GM19438 (cell line): ENCODE results near the gene APBA1.
"Not testable (repeated sequence)": the region's sequence is repeated elsewhere in the genome, so short reads cannot be mapped to it uniquely, and the experiment has no call there.

Experiments used
- ATAC-seq: cut with Tn5 transposase; IDR thresholded peaks from one replicate; pipeline ENCODE4 v1.9.1; 2021; ENCODE audit warnings: low read depth; ENCODE audit not compliant: unreplicated experiment

APBA1 gene

DNA sequence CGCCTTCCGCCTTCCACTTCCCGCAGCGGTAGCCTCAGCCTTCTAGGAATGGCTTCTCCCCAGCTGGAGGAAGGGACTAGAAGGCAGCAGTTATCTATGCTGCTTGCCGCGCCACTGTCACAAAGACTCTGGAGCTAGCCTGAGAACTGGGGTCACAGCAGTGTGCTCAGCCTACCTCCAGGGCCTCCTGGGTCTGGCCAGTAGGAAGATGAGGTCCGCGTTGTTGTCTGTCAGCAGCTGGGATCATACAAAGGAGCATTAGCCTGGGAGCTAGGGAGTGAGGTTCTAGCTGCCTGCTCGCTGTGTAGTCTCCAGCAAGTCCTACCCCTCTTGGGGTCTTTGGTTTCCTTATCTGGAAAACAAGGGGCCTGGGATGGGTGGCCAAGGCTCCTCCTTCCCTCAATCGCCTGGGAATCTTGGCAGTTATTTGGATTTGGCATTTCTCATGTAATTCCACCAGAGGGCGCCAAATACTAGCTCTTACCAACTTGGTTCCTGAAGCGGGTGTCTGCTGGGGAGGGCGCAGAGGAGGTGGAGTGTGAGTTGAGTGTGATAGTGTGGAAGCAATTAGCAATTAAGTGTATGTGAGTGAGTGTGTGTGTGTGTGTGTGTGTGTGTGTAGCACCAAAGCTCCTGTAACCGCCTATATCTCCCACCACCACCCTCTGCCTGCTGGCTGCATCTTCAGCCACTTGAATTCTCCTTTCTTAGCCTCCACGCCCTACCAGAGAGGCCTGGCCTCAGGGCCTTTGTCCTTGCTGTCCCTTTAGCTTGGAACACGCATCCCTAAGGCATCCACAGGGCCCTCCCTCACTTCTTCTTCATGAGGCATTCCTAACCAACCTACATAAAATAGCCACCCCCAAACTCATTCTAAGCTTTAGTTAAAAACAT, 250.0 kb downstream of the APBA1 start:
- no peak for ATAC-seq

DNA sequence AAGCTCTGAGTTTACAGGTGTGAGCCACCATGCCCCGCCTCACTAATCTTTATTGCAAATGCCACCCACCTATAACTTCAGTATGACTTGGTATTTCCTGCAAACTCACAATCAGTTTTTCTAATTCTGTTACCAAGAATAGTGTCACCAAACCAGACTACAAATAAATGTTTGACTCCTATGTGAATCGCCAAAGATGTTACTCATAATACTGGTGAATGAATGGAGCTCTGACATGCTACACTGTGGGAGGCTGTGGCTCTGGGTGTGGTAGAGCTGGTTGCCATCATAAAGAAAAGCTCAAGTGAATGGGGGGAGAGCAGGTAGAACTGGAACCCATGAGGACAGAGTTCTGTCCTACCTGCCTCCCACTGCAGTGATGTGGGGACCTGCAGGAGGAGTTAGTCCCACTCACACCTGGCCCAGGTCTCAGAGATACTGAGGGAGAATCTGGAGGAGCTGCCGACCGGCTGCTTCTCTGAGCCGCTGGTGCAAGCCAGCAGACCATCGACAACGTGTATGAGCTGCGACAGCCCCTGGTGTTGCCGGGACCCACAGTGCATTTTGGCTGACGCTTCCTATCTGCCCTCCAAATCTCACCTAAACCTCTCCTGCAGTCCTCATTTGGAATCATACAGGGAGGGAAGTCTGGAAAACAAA, 251.4 kb downstream of the APBA1 start:
- no peak for ATAC-seq

GRCh38 chr9:69412741-69413150, 259.4 kb downstream of the APBA1 start:
- no peak for ATAC-seq

GRCh38 chr9:69411931-69412740, 260.0 kb downstream of the APBA1 start:
- no peak for ATAC-seq

DNA sequence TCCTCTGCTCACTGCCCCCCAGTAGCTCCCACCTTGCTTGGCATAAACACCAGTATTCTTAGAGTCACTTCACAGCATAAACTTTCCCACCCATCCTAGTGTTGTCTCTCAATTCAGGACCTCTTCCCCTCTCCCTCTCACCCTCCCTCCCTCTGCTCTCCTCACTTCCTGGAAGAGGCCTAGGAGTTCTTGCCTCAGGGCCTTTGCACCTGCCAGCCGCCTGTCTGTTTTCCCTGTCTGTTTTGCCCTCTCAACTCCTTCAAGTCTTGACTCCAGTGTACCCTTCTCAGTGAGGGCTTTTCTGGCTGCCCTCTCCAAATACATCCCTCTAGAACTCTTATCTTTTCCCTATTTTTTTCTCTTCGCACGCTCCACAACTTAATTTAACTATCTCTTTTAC, 260.9 kb downstream of the APBA1 start:
- ATAC-seq = no peak

DNA sequence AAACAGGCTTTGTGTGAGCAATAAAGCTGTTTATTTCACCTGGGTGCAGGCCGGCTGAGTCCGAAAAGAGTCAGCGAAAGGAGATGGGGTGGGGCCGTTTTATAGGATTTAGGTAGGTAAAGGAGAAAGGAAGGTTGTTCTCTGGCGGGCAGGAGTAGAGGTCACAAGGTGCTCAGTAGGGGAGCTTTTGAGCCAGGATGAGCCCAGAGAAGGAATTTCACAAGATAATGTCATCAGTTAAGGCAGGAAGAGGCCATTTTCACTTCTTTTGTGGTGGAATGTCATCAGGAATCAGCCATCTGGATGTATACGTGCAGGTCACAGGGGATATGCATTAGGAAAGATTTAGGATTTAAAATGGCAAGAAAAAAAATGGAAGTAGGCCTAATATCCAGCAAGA, 262.2 kb downstream of the APBA1 start:
- ATAC-seq = not testable (repeated sequence)

- no peak for ATAC-seq
Observed at GRCh38 chr9:69400470-69400869, 271.7 kb downstream of the APBA1 start.

- no peak for ATAC-seq
Observed at GRCh38 chr9:69397384-69398214, 274.6 kb downstream of the APBA1 start.

GRCh38 chr9:69396759-69397158, 275.4 kb downstream of the APBA1 start:
- no peak for ATAC-seq

GRCh38 chr9:69395718-69396117, 276.5 kb downstream of the APBA1 start:
- no peak for ATAC-seq

DNA sequence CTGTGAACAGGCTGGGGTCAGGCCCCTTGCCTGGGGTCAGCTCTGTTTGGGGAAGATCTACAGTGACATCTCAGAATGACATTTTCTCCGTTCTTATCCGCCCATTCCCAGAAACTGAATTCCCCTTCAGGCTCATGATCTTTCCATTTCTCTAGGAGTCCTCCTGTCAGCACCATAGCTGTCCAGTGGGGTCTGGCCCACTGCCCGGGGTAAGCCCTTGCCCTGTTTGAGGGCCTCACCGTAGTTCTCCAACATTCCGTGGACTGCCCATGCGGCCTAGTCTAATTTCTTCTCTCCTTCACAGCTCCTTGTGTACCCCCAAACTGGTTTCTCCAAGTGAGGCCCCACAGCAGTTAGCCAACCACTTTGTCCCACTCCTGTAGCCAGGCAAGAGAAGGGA, 278.7 kb downstream of the APBA1 start:
- ATAC-seq = no peak

- no peak for ATAC-seq
Observed at GRCh38 chr9:69392826-69393225, 279.3 kb downstream of the APBA1 start.

DNA sequence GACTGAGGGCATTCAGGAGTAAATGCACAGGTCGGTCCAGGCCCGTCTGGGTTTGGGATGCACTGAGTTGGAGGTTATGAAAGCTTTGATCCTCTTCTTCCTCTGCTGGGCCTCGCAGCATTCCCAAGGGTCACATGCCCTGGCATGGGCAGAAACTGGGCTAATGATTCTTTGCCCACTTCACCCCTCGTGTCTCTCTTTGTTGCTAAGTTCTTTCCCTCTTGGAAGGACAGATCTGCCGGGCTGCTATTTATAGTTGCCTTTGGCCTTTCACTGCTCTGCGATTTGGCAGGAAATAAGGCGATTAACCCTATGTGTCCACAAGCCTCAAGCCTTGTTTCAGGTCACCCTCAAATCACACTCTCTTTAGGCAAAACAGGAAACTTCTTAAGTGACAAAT, 280.2 kb downstream of the APBA1 start:
- ATAC-seq = no peak

DNA sequence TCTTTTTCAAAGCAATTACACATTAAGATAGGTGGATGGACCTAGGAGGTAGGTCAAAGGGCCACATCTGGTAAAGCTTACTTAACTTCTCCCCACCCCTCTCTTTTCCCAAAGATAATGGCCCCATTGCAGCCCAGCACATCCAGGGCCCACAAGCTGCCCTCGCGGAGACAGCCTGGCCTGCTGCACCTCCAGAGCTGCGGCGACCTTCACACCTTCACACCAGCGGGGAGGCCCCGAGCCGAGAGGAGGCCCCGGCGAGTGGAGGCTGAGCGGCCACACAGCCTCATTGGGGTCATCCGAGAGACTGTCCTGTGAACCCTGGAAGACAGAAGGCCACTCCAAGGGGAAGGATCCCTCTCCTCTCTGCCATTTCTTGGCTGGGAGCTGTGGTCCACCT, 280.7 kb downstream of the APBA1 start:
- no peak for ATAC-seq

- no peak for ATAC-seq
Observed at GRCh38 chr9:69389437-69389995, 282.7 kb downstream of the APBA1 start.

- no peak for ATAC-seq
Observed at GRCh38 chr9:69388596-69388995, 283.6 kb downstream of the APBA1 start.

GRCh38 chr9:69386651-69387050, 285.5 kb downstream of the APBA1 start:
- ATAC-seq = no peak

- no peak for ATAC-seq
Observed at GRCh38 chr9:69385581-69386033, 286.6 kb downstream of the APBA1 start.

GRCh38 chr9:69382135-69382534, 290.0 kb downstream of the APBA1 start:
- no peak for ATAC-seq

DNA sequence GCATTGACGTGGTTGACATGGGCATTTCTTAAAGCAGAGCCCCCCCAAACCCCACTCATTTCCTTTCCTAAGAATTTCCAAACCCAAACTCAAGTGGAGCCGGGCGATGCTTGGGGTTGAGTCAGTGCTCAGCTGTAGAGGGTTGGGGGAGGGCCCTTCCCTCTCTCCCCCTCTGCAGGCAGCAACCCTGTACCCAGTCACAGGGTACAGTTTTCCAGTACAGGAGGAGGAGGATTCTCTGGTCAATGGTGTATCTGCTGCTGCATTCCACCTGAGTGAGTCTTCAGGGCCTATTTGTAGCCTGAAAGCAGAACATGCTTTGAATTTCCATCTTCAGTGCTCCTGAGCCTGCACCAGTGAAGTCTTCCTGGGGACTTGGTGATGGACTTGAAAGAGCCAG, 291.4 kb downstream of the APBA1 start:
- no peak for ATAC-seq
